Neural cell (in vitro differentiated cells): ENCODE data around the gene NEK10. TPM values are rescaled to one million over a fixed set of nuclear protein-coding genes. Genes with fewer than 3 reads are reported as not detected.
A peak's percentile ranks its signal among the peaks of the same experiment; 100 is the strongest.

Source experiments
- H2AFZ ChIP-seq: fragments of 200-600, 300-800 bp; sonication (generic), shearing (Covaris generic); 2 replicates; pipeline ENCODE4 v1.6.0; 2014; ENCODE audit warnings: low read depth, mild to moderate bottlenecking, antibody characterized with exemption, low read length, moderate library complexity
- H3F3A ChIP-seq: fragments of 200-600 bp; shearing (Covaris generic); 2 replicates; pipeline ENCODE4 v1.6.1; 2016; ENCODE audit warnings: mild to moderate bottlenecking, moderate library complexity, mixed read lengths, antibody characterized with exemption, low read length; ENCODE audit not compliant: insufficient read depth, poor library complexity, severe bottlenecking
- H3K27ac ChIP-seq: fragments of 200-600, 300-800 bp; sonication (generic), shearing (Covaris generic); 2 replicates; pipeline ENCODE4 v1.5.1; 2014; ENCODE audit warnings: mild to moderate bottlenecking, low read length, moderate library complexity
- H3K27me3 ChIP-seq: fragments of 300-800, 200-600 bp; sonication (generic), shearing (Covaris generic); 2 replicates; pipeline ENCODE4 v1.6.0; 2014; ENCODE audit warnings: mild to moderate bottlenecking, low read depth, low read length, moderate library complexity; ENCODE audit not compliant: insufficient read depth
- H3K36me3 ChIP-seq: fragments of 300-800, 200-600 bp; sonication (generic), shearing (Covaris generic); 2 replicates; pipeline ENCODE4 v1.5.1; 2014; ENCODE audit warnings: mild to moderate bottlenecking, antibody characterized with exemption, low read length, moderate library complexity; ENCODE audit not compliant: insufficient read depth
- H3K4me2 ChIP-seq: fragments of 300-800, 200-600 bp; sonication (generic), shearing (Covaris generic); 2 replicates; pipeline ENCODE4 v1.6.0; 2014; ENCODE audit warnings: mild to moderate bottlenecking, low read length
- H3K4me3 ChIP-seq: fragments of 300-800, 200-600 bp; sonication (generic), shearing (Covaris generic); 2 replicates; pipeline ENCODE4 v1.5.1; 2014; ENCODE audit warnings: mild to moderate bottlenecking, low read length, moderate library complexity
- H3K79me2 ChIP-seq: fragments of 200-600 bp; shearing (Covaris generic); replicated peaks from 2 replicates; pipeline ENCODE4 v1.6.0; 2014; ENCODE audit warnings: mild to moderate bottlenecking, low read length, moderate library complexity; ENCODE audit not compliant: insufficient read depth
- H3K9ac ChIP-seq: fragments of 300-800, 200-600 bp; sonication (generic), shearing (Covaris generic); 2 replicates; pipeline ENCODE4 v1.6.1; 2016; ENCODE audit warnings: mild to moderate bottlenecking, low read length, mixed read lengths
- H3K9me2 ChIP-seq: fragments of 200-600 bp; shearing (Covaris generic); 2 replicates; pipeline ENCODE4 v1.6.1; 2016; ENCODE audit warnings: mild to moderate bottlenecking, low read length, mixed read lengths; ENCODE audit not compliant: insufficient read depth
- H3K9me3 ChIP-seq: fragments of 200-600, 300-800 bp; sonication (generic), shearing (Covaris generic); 2 replicates; pipeline ENCODE4 v1.6.1; 2016; ENCODE audit warnings: mild to moderate bottlenecking, mixed run types, low read length, moderate library complexity, mixed read lengths
- H4K20me1 ChIP-seq: fragments of 200-600 bp; shearing (Covaris generic); 2 replicates; pipeline ENCODE4 v1.6.1; 2016; ENCODE audit warnings: mild to moderate bottlenecking, mixed run types; ENCODE audit not compliant: insufficient read depth
- CTCF ChIP-seq: fragments of 450-650 bp; IDR thresholded peaks from 2 replicates; pipeline ENCODE4 v1.5.1; 2014; ENCODE audit warnings: antibody characterized with exemption, mild to moderate bottlenecking, moderate library complexity; ENCODE audit not compliant: poor library complexity, severe bottlenecking
- EP300 ChIP-seq: fragments of 450-650 bp; conservative IDR thresholded peaks from 2 replicates; pipeline ENCODE4 v1.6.1; 2014; ENCODE audit warnings: antibody characterized with exemption, mild to moderate bottlenecking, moderate library complexity; ENCODE audit not compliant: poor library complexity, severe bottlenecking
- EZH2 ChIP-seq: fragments of 200-600, 300-800 bp; shearing (Covaris generic), sonication (generic); IDR thresholded peaks from 2 replicates; pipeline ENCODE4 v1.6.1; 2014; ENCODE audit warnings: antibody characterized with exemption, low read length, borderline replicate concordance, mild to moderate bottlenecking; ENCODE audit not compliant: insufficient read depth, poor library complexity, severe bottlenecking
- MXI1 ChIP-seq: fragments of 450-650 bp; conservative IDR thresholded peaks from 2 replicates; pipeline ENCODE4 v1.6.1; 2014; ENCODE audit warnings: antibody characterized with exemption, mild to moderate bottlenecking; ENCODE audit not compliant: poor library complexity, severe bottlenecking
- POLR2AphosphoS5 ChIP-seq: IDR thresholded peaks from 2 replicates; pipeline ENCODE4 v1.6.1; 2012
- RAD21 ChIP-seq: fragments of 450-650 bp; conservative IDR thresholded peaks from 2 replicates; pipeline ENCODE4 v1.6.1; 2014; ENCODE audit warnings: antibody characterized with exemption, mild to moderate bottlenecking, moderate library complexity
- REST ChIP-seq: IDR thresholded peaks from 2 replicates; pipeline ENCODE4 v1.6.1; 2012; ENCODE audit warnings: borderline replicate concordance
- SMC3 ChIP-seq: fragments of 450-650 bp; conservative IDR thresholded peaks from 2 replicates; pipeline ENCODE4 v1.6.1; 2014; ENCODE audit warnings: antibody characterized with exemption, mild to moderate bottlenecking, moderate library complexity; ENCODE audit not compliant: poor library complexity
- TAF1 ChIP-seq: IDR thresholded peaks from 2 replicates; pipeline ENCODE4 v1.6.1; 2012; ENCODE audit warnings: low read depth
- polyA plus RNA-seq: library from polyadenylated mRNA; depleted of rRNA; stranded (reverse); fragments of >200 nt; gene quantifications from 2 replicates; pipeline ENCODE4 v1.2.3, GENCODE V29; 2014

The NEK10 gene
- polyA plus RNA-seq, 1 donor from 2014 or later: 17.6 TPM

GRCh38 chr3:27171113-27171512, 198.1 kb downstream of the NEK10 start:
- Histone ChIP-seq H3K27ac (no peak overlapping the region), H3K27me3 (no peaks in the 10 kb centered on the region), H3F3A (no peaks in the 10 kb centered on the region), H3K4me3 (no peak overlapping the region), H3K9ac (no peak overlapping the region), H3K79me2 (no peaks in the 10 kb centered on the region), H2AFZ (no peak overlapping the region), H3K36me3 (no peaks in the 10 kb centered on the region), H3K9me2 (no peaks in the 10 kb centered on the region), H3K4me2 (no peak overlapping the region), H3K9me3 (no peaks in the 10 kb centered on the region), H4K20me1 (no peaks in the 10 kb centered on the region)
- TF ChIP-seq SMC3 (no peak), CTCF (no peak), REST (no peak), EZH2 (no peak), POLR2AphosphoS5 (no peak), TAF1 (no peak), EP300 (no peak), RAD21 (no peak), MXI1 (no peak)

GRCh38 chr3:27166888-27167287, 202.3 kb downstream of the NEK10 start:
- no peaks in the 10 kb centered on the region for H3K79me2 ChIP-seq
- no peaks in the 10 kb centered on the region for H3K36me3 ChIP-seq
- no peaks in the 10 kb centered on the region for H4K20me1 ChIP-seq
- H2AFZ ChIP-seq: no peak overlapping the region
- no peaks in the 10 kb centered on the region for H3K27me3 ChIP-seq
- H3K9me3 ChIP-seq: no peaks in the 10 kb centered on the region
- H3K27ac ChIP-seq: peak overlapping the region; percentile 56
- H3K9me2 ChIP-seq: no peaks in the 10 kb centered on the region
- H3K4me2 ChIP-seq: no peak overlapping the region
- no peaks in the 10 kb centered on the region for H3F3A ChIP-seq
- TF ChIP-seq EZH2: no peak
- TF ChIP-seq EP300: peak; percentile 83
- no peak for TF ChIP-seq SMC3
- peak; percentile 70 for TF ChIP-seq MXI1
- no peak for TF ChIP-seq TAF1
- no peak for TF ChIP-seq CTCF
- no peak for TF ChIP-seq POLR2AphosphoS5
- peak; percentile 42 for TF ChIP-seq REST
- peak; percentile 40 for TF ChIP-seq RAD21
- peak overlapping the region; percentile 31 for H3K4me3 ChIP-seq
- H3K9ac ChIP-seq: peak overlapping the region; percentile 25
